Body of pancreas (tissue), 4 donors: ENCODE results near the gene GABRG3. TPM values are rescaled to one million over a fixed set of nuclear protein-coding genes. Genes with fewer than 3 reads are reported as not detected.

Experiments used
- ATAC-seq: fragments of 150-250 bp; one replicate; pipeline ENCODE4 v1.9.1; 2016
- DNase-seq, 4 donors: peaks; one replicate each; pipeline ENCODE4 v3.0.0-alpha.2; 2019
- H3K27ac ChIP-seq, 4 donors: fragments of 200-600 bp; sonication (generic); 1 replicate in 3 of 4; 2 replicates in 1 of 4; pipeline versions ENCODE4 v1.5.1 to v1.6.1; 2016 to 2019; ENCODE audit warnings: mild to moderate bottlenecking in 1 of 4, mixed read lengths in 1 of 4, moderate library complexity in 1 of 4
- H3K27me3 ChIP-seq, 2 donors: fragments of 200-600 bp; sonication (generic); one replicate each; pipeline ENCODE4 v1.6.0; 2016; ENCODE audit warnings: mild to moderate bottlenecking in 1 of 2
- H3K36me3 ChIP-seq, 2 donors: fragments of 200-600 bp; sonication (generic); replicated peaks in 1 of 2; 2 replicates each; pipeline ENCODE4 v1.5.1; 2016; ENCODE audit warnings: low read depth in 2 of 2; ENCODE audit not compliant: insufficient read depth in 1 of 2
- H3K4me1 ChIP-seq: fragments of 200-600 bp; sonication (generic); one replicate; pipeline ENCODE4 v1.6.0; 2016
- H3K4me3 ChIP-seq, 2 donors: fragments of 200-600 bp; sonication (generic); 1 replicate in 1 of 2; 2 replicates in 1 of 2; pipeline ENCODE4 v1.5.1; 2016 to 2019
- H3K9me3 ChIP-seq, 3 donors: fragments of 200-600 bp; sonication (generic); 1 replicate in 2 of 3; 2 replicates in 1 of 3; pipeline ENCODE4 v1.5.1; 2016
- POLR2A ChIP-seq, 3 donors: fragments of 450-650 bp; IDR thresholded peaks; one replicate each; pipeline ENCODE4 v1.6.1; 2016; ENCODE audit warnings: antibody characterized with exemption in 3 of 3, mild to moderate bottlenecking in 2 of 3
- WGBS, 2 donors: methylation state at CpG; one replicate each; pipeline ENCODE4 v1.1.5; 2017; 5-methylcytosine and 5-hydroxymethylcytosine counted together
- intact Hi-C: fragments of 100-400 bp; cut with DNase I; formaldehyde crosslinking; loops from one replicate; pipeline ENCODE4 v1.15.1; 2023
- total RNA-seq, 2 donors: library from RNA; depleted of rRNA; stranded (reverse); fragments of >200 nt; gene quantifications; one replicate each; pipeline ENCODE4 v1.1.0, GENCODE V29; 2016
- TF ChIP-seq, protein P1 (sequence below), 7 experiments: fragments of 450-650 bp in 4 of 7; fragments of 200-600 bp in 3 of 7; sonication (generic) in 3 of 7; IDR thresholded peaks; one replicate each; pipeline ENCODE4 v1.5.1; 2016 to 2019; ENCODE audit warnings: antibody characterized with exemption in 7 of 7

Gene GABRG3
- total RNA-seq, 2 donors from 2014 or later = not detected

DNA sequence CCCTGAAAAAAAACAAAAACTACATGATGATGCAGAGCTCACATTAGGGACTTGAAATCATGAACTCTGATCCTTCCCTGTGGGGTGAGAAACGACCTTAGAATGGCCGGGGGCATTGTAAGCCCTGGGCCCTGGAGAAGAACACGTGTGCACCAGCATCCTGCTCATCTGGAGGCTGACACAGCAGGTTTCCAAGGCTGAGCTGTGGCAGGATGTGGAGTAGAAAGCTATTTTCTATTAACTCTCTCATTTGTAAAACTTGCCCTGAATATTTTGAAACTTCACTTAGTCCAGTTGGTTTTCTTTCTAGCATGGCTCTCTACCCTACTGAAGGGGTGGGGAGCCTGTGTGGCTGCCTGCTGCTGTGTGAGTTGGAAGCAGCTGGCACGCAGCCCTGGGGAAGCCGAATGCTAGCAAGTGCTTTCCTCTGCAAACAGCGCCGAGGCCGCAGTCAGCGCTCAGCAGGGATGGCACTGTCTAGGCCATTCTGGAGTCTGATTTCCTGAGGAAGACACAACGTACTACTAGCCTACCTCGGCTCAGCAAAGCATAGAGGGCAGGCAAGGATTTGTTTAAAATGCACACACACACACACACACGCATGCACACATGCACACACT, 58.0 kb downstream of the GABRG3 start:
- intact Hi-C loops = no loop called here
- Histone ChIP-seq H3K27me3 (no peaks in the 10 kb centered on the region), H3K27ac (no peak overlapping the region), H3K4me3 (no peak overlapping the region), H3K9me3 (no peaks in the 10 kb centered on the region), H3K4me1 (no peaks in the 10 kb centered on the region), H3K36me3 (no peaks in the 10 kb centered on the region)
- TF ChIP-seq, protein P1, sequence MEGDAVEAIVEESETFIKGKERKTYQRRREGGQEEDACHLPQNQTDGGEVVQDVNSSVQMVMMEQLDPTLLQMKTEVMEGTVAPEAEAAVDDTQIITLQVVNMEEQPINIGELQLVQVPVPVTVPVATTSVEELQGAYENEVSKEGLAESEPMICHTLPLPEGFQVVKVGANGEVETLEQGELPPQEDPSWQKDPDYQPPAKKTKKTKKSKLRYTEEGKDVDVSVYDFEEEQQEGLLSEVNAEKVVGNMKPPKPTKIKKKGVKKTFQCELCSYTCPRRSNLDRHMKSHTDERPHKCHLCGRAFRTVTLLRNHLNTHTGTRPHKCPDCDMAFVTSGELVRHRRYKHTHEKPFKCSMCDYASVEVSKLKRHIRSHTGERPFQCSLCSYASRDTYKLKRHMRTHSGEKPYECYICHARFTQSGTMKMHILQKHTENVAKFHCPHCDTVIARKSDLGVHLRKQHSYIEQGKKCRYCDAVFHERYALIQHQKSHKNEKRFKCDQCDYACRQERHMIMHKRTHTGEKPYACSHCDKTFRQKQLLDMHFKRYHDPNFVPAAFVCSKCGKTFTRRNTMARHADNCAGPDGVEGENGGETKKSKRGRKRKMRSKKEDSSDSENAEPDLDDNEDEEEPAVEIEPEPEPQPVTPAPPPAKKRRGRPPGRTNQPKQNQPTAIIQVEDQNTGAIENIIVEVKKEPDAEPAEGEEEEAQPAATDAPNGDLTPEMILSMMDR (IDR thresholded peaks at IDR 0.05) = no peak
- no peak for TF ChIP-seq POLR2A (IDR thresholded peaks at IDR 0.05)
- DNase-seq (no peak), ATAC-seq (no peak)
- WGBS, 2 donors = 32 to 39% methylated on average over 8 to 12 of the region's 12 CpGs

DNA sequence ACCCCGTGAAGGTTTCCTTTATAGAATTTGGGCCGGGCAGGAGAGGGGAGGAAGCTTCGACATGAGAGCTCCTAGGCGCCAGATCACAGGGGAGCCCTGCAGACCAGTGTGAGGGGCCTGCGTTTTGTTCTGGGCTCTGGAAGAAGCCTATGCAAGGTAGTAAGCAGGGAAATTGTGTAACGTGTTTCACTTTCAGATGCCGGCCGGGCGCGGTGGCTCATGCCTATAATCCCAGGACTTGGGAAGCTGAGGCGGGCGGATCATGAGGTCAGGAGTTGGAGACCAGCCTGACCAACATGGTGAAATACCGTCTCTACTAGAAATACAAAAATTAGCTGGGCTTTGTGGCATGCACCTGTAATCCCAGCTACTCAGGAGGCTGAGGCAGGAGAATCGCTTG, 65.2 kb downstream of the GABRG3 start:
- no peak overlapping the region for H3K27ac ChIP-seq
- WGBS, 2 donors = 71 to 81% methylated on average over 14 of the region's 14 CpGs
- TF ChIP-seq, protein P1 (IDR thresholded peaks at IDR 0.05) = no peak
- TF ChIP-seq POLR2A (IDR thresholded peaks at IDR 0.05) = no peak
- no peaks in the 10 kb centered on the region for H3K27me3 ChIP-seq
- no peak overlapping the region for H3K4me3 ChIP-seq
- no peaks in the 10 kb centered on the region for H3K4me1 ChIP-seq
- ATAC-seq (no peak), DNase-seq (no peak)
- intact Hi-C loops = no loop called here
- H3K9me3 ChIP-seq = no peaks in the 10 kb centered on the region
- no peaks in the 10 kb centered on the region for H3K36me3 ChIP-seq

DNA sequence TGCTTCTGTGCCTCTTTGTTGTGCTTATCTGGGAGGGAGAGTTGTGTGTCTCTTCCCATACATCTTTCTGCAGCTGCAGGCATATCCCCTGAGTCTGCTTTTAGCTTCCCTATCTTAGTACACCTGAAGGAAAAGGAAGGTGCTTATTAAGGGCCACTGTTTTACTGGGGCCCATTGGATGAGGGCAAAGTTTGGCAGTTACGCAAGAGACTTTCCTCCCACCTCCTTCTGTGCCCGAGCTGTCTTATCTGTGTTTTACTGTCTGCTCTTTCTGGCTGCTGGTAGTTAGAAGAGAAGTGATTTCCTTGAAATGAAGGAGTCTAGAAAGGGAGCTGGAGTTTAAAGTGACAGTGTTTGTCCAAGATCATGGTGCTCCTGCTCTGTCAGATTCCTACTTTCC, 66.5 kb downstream of the GABRG3 start:
- no peak for TF ChIP-seq POLR2A (IDR thresholded peaks at IDR 0.05)
- Histone ChIP-seq H3K36me3 (no peaks in the 10 kb centered on the region), H3K4me3 (no peak overlapping the region), H3K27ac (no peak overlapping the region), H3K27me3 (no peaks in the 10 kb centered on the region), H3K4me1 (no peaks in the 10 kb centered on the region), H3K9me3 (no peaks in the 10 kb centered on the region)
- WGBS, 2 donors = 32 to 61% methylated on average over 2 of the region's 2 CpGs
- DNase-seq (no peak), ATAC-seq (no peak)
- intact Hi-C loops = no loop called here

DNA sequence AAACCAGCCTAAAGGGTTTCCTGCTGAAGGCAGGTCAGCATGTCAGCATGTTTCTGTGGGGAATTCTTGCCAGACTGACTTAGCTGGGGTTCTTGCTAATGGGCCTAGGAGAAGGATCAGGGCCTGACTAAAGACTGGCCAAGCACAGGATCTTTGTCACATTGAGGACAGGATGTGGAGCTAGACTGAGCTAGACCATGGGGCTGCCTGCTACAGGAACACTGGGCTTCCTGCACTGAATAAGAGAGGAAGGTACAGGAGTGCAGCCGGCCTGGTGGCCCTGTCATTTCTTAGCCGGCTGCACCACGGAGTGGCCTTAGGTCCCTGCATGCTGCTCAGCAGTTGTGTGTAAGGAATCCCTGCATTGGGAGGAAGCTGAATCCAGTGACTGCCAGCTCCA, 68.2 kb downstream of the GABRG3 start:
- DNase-seq (no peak), ATAC-seq (no peak)
- no peak for TF ChIP-seq POLR2A (IDR thresholded peaks at IDR 0.05)
- TF ChIP-seq, protein P1 (IDR thresholded peaks at IDR 0.05) = no peak
- Histone ChIP-seq H3K9me3 (no peaks in the 10 kb centered on the region), H3K4me3 (no peak overlapping the region), H3K36me3 (no peaks in the 10 kb centered on the region), H3K27ac (no peak overlapping the region), H3K27me3 (no peaks in the 10 kb centered on the region), H3K4me1 (no peaks in the 10 kb centered on the region)
- 65% methylated on average over 3 of the region's 3 CpGs; no CpG with 5 or more reads in 1 of the 2 donors for WGBS, 2 donors
- intact Hi-C loops = no loop called here

DNA sequence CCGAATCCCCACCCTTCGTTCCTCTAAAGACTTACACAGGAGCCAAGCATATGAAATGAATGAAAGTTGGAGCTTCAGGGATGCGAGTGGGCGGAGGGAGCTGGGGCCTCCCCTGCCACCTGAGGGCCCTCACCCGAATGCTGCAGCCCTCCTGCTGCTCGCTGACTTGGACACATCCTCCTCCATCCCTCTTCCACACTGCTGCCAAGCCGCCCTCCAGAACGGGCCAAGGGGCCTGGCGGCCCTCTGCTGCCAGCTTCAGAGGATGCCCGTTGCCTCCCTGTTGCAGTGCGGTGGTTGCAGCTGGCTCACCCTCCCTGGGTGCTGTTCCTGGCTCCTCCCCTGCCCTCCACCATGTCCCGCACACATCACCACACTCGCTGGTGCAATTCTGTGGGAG, 71.2 kb downstream of the GABRG3 start:
- WGBS, 2 donors = 73 to 75% methylated on average over 13 of the region's 13 CpGs
- TF ChIP-seq, protein P1 (IDR thresholded peaks at IDR 0.05) = no peak
- TF ChIP-seq POLR2A (IDR thresholded peaks at IDR 0.05) = no peak
- no peaks in the 10 kb centered on the region for H3K27me3 ChIP-seq
- H3K4me3 ChIP-seq = no peak overlapping the region
- no peaks in the 10 kb centered on the region for H3K4me1 ChIP-seq
- no peaks in the 10 kb centered on the region for H3K36me3 ChIP-seq
- no peak overlapping the region for H3K27ac ChIP-seq
- intact Hi-C loops = no loop called here
- no peaks in the 10 kb centered on the region for H3K9me3 ChIP-seq
- ATAC-seq (no peak), DNase-seq (no peak)
